ENCODE measurements around the gene NPHP4.
"Not testable (repeated sequence)": the region's sequence is repeated elsewhere in the genome, so short reads cannot be mapped to it uniquely, and the experiment has no call there.

NPHP4 gene

GRCh38 chr1:5873556-5873955 is 118.7 kb downstream of the NPHP4 start:
- no peak for DNase-seq

DNA sequence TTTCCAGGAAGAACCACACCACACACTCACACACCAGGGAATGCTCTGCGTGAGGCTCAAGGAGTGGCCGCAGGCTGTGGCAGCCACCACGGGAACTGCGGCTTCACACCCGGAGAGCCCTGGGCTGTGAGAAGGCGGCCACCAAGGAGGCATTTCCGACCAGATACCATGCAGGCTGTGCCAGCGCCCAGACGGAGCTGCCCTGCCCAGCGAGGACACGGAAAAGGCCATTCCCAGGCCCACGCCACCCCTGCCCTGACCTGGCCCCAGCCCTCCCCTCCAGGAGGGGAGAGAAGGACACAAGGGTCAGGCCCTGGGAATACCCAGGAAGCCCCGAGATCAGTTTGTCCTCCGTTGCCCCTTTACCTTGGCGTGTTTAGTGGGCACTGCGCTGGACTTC is 119.3 kb downstream of the NPHP4 start:
- DNase-seq: no peak

DNA sequence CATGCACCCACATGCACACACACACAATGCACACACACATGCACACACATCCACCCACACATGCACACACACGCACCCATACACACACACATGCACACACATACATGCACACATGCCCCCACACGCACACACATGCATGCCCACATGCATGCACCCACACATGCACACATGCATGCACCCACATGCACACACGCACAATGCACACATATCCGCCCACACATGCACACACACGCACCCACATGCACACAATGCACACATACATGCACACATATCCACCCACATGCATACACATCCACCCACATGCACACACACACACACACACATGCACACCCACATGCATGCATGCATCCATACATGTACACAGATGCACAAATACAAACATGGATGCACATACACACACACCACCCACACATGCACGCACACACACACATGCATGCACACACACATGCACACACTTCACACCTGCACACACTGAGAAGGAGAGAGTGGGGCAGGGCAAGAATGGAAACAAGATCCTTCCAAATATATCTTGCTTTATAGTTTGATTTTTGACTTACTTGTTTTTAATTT is 123.2 kb downstream of the NPHP4 start:
- no peak for DNase-seq

DNA sequence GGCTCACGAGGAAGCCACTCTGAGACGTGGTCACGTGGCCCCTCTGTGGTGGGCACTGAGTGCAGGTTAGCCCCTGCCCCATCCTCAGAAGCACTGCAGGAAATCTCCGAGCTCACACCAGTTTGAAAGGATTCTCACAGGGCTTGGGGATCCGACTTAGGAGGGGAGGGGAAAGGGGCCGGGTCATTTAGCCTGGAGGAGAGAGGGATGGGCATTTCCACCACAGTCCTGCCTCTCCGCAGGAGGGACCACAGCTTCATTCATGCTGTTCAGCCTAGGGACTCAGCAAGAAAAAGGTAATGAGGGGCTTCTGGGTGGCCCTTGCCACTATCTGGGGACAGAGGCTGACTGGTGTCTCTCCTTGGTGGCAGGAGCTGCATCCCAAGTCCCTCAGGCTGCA is 126.5 kb downstream of the NPHP4 start:
- no peak for DNase-seq

- no peak for DNase-seq
These were observed 127.2 kb downstream of the NPHP4 start for GRCh38 chr1:5865056-5865455.

GRCh38 chr1:5864256-5864655 is 128.0 kb downstream of the NPHP4 start:
- DNase-seq: no peak

DNA sequence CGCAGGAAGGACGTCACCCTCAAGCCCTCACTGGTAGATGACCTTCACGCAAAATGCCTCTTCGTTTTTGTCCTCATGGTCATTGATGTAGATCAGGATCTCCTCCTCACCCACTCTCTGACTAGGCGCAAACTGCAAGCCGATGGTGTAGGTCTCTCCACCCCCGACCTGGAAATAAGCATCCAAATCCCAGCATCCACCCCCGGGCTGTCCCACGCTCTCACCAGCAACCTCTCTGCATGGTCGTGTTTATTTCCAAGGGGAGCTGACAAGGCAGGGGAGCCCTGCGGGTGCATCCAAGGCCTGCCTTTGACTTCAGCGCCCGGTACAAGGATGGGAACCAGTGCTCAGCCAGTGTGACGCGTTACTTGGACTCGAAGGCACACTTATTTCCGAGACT is 129.0 kb downstream of the NPHP4 start:
- no peak for DNase-seq

GRCh38 chr1:5861871-5862825 is 130.1 kb downstream of the NPHP4 start:
- no peak for DNase-seq

DNA sequence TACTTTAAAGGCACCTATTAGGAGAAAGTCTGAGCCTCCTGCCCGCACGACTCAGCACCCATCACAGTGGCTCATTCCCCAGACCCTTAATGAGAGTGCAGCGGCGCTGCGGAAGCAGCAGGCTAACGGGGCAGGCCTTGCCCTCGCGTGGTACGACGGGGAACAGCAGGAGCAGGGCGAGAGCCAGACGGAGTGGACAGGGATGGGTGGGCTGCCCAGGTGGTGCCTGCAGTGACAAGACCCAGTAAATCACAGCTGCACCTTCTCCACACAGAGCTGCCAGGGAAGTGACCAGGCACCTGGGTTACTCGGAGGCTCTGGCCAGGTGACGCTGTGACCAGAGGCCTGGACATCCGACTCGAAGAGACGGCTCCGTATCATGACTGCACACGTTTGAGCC is 131.9 kb downstream of the NPHP4 start:
- DNase-seq: no peak

DNA sequence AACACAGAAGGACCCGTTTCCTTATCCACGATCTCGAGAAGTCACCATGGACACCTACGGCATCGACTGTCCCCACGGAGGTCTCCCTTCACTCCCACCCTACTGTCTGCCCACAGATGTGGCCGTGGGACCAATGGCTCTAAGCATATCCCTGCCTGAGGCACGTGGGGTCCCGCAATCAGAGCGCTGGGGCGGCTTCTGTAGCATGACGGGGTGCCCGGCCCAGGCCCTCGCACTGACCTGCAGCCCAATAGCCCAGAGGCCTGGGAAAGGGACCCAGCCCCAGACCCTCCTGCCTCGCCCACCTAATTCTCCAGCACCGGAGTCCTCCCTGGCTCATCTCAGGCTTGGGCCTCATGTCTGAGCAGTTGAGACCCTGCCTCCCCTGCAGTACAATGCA is 132.5 kb downstream of the NPHP4 start:
- no peak for DNase-seq

DNA sequence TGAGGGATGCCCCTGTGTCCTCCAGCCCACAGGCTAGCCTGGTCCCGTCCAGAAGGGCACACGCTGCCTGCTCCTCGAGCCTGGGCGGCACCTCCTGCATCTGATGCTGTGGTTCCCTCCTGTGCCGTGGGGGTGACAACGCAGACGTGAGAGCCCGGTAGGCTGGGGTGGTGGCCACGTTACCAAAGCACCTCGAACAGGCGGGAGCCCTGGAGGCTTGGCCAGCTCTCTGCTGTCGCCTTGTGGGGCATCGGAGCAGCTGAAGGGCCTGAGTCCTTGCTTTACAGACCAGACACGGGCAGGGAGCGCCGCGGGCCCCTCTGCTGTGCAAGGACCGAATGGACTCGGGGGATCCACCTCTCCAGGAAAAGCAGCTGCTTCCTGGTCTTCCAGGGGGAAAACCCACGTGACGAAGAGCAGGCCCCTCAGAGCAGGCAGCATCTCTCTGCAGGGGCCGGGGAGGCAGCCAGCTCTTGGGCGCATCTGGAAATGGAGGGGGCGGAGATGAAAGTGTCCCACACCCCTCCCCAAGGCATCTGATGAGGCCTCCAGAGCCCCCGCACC is 133.3 kb downstream of the NPHP4 start:
- no peak for DNase-seq

DNA sequence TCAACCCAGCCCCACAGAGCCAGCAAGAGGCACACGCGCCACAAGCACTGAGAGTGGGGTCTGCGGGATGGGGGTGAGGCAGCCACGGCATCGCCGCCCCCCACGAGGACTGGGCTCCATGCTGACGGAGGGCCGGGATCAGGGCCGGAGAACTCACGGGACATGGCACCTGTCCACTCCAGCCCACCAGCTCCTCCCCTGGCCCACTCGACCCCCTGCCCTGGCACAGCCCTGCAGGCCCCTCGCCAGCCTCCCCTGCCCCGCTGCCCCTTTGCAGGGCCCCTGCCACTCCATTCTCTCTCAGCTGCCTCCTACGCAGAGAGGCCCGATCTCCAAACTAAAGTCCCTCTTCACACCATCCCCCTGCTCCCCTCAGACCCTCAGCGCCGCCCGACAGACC is 134.0 kb downstream of the NPHP4 start:
- no peak for DNase-seq

DNA sequence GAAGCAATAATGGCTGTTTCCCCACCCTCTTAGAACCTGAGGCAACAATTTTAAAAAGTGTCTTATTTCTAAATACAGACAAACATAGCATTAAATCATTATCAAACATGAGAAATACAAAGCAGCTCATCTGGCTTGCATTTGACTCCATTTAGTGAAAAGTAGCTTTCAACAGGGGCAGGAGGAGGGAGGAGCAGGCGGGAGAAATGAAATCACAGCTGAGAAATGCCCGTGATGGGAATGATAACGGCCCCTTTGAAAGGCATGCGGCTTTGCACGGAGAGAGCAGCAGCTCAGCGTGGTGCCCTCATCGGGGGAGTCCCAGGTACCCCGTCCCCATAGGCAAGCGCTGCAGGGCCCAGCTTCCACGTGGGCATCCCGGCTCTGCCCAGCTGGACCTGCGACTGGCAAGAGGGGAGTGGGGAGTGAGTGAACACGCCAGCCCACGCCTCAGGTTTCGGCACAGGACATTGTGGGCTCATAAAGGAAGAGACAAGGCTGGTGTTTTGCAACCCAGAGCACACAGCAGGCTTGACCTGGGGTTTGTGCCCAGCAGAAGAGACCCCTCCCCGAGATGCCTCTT is 134.6 kb downstream of the NPHP4 start:
- DNase-seq: no peak

DNA sequence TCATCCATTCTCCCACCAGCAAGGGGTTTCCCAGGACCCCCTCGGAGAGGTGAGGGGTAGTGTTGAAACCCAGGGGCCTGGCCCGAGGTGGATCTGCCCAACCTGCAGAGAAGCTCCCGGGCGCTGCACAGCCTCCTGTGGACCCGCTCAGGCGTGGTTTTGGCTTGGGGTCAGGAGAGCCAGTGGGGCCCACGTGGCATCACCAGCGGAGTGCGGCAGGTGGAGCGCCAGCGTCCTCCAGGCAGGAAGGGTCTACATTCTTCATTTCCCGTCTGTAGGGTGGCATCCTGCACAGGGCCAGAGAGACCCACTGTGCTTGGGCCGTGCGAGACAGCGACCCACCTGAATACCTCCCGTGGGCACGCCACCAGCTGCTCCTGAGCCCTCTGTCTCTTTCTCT is 135.2 kb downstream of the NPHP4 start:
- no peak for DNase-seq

GRCh38 chr1:5856246-5856815 is 135.9 kb downstream of the NPHP4 start:
- DNase-seq: no peak

DNA sequence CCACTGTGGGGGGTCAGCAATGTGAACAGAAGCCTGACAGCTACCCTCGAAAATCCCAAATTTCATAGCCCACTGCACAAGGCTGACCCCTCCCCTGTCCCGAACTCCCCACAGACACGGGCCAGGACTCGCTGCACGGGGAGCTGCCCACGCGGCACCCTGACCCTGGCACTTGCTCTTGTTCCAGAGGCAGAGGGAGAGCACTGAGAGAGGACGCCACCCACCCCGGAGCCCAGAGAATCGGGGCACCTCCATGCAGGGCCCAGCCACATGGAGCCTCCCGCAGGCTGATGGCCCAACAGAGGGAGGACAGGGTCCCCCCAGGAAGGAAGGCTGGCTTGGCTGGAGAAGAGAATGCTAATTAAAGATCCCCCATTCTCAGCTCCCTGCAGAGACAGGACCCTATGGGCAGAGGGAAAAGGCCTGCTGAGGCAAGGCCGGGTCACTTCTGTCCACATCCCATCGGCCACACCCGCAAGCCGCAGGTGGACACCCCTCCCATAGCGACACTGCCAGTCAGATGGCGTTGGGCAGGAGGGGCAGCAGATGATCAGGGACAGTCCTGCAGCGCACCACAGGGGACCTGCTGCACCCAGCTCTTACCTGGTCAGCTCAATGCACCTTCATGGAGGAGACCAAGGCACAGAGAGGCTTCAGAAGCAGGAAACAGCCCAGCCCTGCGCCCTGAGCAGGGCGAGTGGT is 136.9 kb downstream of the NPHP4 start:
- no peak for DNase-seq

GRCh38 chr1:5854754-5855153 is 137.5 kb downstream of the NPHP4 start:
- no peak for DNase-seq

DNA sequence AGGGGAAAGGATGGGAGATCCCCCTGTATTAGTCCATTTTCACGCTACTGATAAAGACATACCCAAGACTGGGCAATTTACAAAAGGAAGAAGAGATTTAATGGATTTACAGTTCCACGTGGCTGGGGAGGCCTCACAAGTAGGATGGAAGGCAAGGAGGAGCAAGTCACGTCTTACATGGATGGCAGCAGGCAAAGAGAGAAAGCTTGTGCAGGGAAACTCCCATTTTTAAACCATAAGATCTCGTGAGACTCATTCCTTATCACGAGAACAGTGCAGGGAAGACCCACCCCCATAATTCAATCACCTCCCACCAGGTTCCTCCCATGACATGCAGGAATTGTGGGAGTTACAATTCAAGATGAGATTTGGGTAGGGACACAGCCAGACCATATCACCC is 138.4 kb downstream of the NPHP4 start:
- DNase-seq: not testable (repeated sequence)

DNA sequence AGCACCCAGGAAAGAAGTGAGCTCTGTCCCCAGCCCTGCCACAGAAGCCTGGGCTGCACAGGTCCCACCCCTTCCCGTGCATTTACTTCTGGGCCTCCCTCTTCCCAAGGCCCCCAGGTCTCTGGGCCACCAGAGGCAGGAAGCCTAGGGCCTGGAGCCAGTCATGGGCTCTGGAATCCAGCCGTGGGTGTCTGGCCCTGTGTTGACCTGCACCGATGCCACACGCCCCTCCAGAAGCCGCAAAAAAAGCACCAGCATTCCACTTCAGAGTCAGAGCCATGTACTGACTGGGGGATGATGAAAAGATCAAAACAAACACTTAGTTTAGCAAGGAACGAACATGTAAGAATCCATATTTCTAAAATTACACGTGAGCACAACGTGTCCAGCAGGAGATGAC is 141.7 kb downstream of the NPHP4 start:
- no peak for DNase-seq

- no peak for DNase-seq
These were observed 142.7 kb downstream of the NPHP4 start for GRCh38 chr1:5849550-5849949.

DNA sequence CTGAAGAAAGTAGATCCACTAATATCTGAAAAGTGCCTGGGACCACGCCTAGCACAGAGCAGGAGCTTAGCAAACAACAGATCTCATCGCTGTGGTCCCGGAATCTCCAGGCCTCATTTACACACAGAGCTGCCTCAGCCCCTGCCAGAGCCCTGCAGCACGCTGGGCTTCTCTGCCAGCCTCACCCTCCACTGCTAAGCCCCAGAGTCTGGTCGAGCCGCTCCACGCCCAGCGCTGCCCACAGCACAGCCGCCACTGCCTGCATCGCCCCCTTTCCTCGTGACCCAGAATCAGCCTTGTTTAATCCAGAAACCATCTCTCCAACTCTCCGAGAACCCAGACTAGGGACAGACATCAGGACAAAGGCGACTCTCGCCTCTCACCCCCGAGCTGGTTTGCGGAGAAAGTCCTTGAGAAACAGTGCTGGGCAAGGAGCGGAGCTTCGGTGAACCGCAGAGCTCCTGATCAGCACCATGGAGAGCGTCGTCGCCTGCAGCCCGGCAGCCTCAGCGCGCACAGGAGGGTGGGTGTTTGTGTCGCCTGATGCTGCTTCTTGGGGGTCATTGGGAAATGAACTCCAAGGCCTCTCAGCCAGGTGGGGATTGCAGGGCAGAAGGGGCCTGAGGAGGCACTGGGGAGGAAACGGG is 145.1 kb downstream of the NPHP4 start:
- DNase-seq: no peak

DNA sequence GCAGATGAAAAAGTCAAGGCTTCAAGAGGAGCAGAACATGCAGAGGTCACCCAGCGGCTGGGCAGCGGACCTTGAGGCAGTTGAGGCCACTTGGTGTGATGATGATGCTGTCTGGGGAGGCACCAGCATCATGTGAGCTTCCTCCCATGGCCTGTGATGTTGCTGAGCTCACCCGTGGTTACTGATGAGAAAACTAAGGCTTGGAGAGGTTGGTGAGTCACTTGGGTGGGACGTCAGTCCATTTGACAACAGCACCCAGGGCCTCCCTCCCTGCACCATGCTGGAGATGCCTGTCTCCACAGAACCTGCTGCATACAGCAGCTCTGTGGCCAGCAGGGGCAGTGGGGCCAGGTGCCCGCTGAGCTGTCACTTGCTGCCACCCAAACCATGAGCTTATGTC is 146.8 kb downstream of the NPHP4 start:
- DNase-seq: no peak

All from activated CD4-positive, CD25-positive, alpha-beta regulatory T cell (primary cell).